GM12878 (cell line): ENCODE measurements around the gene MRPL18. TPM values are rescaled to one million over a fixed set of nuclear protein-coding genes. Genes with fewer than 3 reads are reported as not detected.
A peak's percentile ranks its signal among the peaks of the same experiment; 100 is the strongest.

ENCODE experiments used
- ATAC-seq: fragments of 200-7000 bp; cut with Tn5 transposase; 3 replicates; pipeline ENCODE4 v1.9.1; 2020; ENCODE audit warnings: mild to moderate bottlenecking, moderate library complexity
- BruUV-seq: library from RNA; stranded (reverse); fragments of 400-500 nt; replicated peaks from 2 replicates; lab custom pipeline; 2021; lab: Mats Ljungman, UMichigan
- CTCF ChIA-PET: fragments of 300-600 bp; sonication (Branson Sonifier 250); formaldehyde crosslinking; extraction: SDS; loops from one replicate; lab custom pipeline; 2021; ENCODE audit warnings: inconsistent platforms; lab: Yijun Ruan, JAX
- POLR2A ChIA-PET: fragments of 350-600 bp; formaldehyde crosslinking; extraction: SDS; loops from one replicate; lab custom pipeline; 2021; ENCODE audit warnings: inconsistent platforms; lab: Charles Lee
- RAD21 ChIA-PET: fragments of 300-600 bp; sonication (Branson Sonifier 250); formaldehyde crosslinking; loops from one replicate; lab custom pipeline; 2023; ENCODE audit warnings: antibody characterized with exemption; ENCODE audit not compliant: unreplicated experiment; lab: Charles Lee
- SMC1A ChIA-PET: fragments of 300-600 bp; sonication (Branson Sonifier 250); formaldehyde crosslinking; loops from one replicate; lab custom pipeline; 2023; ENCODE audit not compliant: unreplicated experiment, uncharacterized antibody; lab: Charles Lee
- DNase-seq: peaks from one replicate; pipeline ENCODE4 v3.0.0-alpha.2; 2011; ENCODE audit warnings: low read depth, low spot score
- FAIRE-seq: peaks from 3 replicates; lab custom pipeline; 2011; peaks lifted over from hg19 to GRCh38; lab: Jason Lieb, UNC
- H2AFZ ChIP-seq: 2 replicates; pipeline ENCODE4 v1.6.0; 2011; ENCODE audit warnings: low read depth, low read length, control low read depth; ENCODE audit not compliant: control insufficient read depth
- H3K27ac ChIP-seq: 2 replicates; pipeline ENCODE4 v1.5.1; 2011; ENCODE audit warnings: control low read depth; ENCODE audit not compliant: control insufficient read depth, insufficient read depth
- H3K27me3 ChIP-seq, 2 experiments: replicated peaks in 1 of 2; 2 replicates each; pipeline versions ENCODE4 v1.6.0 to v1.6.1; 2011; ENCODE audit warnings: low read length in 1 of 2; ENCODE audit not compliant: control insufficient read depth in 2 of 2, insufficient read depth in 2 of 2
- H3K36me3 ChIP-seq, 2 experiments: 2 replicates each; pipeline ENCODE4 v1.5.1; 2011; ENCODE audit warnings: low read length in 1 of 2; ENCODE audit not compliant: control insufficient read depth in 2 of 2, insufficient read depth in 2 of 2
- H3K4me1 ChIP-seq: 2 replicates; pipeline ENCODE4 v1.6.1; 2011; ENCODE audit warnings: mild to moderate bottlenecking, low read length, moderate library complexity, mixed read lengths; ENCODE audit not compliant: control insufficient read depth, insufficient read depth
- H3K4me2 ChIP-seq: 2 replicates; pipeline ENCODE4 v1.6.0; 2011; ENCODE audit warnings: control low read depth; ENCODE audit not compliant: control insufficient read depth, insufficient read depth
- H3K4me3 ChIP-seq: fragments of 200-600 bp; sonication (generic); 2 replicates; pipeline ENCODE4 v1.5.1; 2016
- H3K79me2 ChIP-seq: 2 replicates; pipeline ENCODE4 v1.6.0; 2011; ENCODE audit warnings: low read length; ENCODE audit not compliant: control insufficient read depth, insufficient read depth
- H3K9ac ChIP-seq: 2 replicates; pipeline ENCODE4 v1.8.0; 2011; ENCODE audit warnings: low read length, control low read depth, mixed read lengths; ENCODE audit not compliant: control insufficient read depth, insufficient read depth
- H3K9me3 ChIP-seq: replicated peaks from 3 replicates; pipeline ENCODE4 v1.5.1; 2011; ENCODE audit warnings: mild to moderate bottlenecking, low read length; ENCODE audit not compliant: control insufficient read depth, insufficient read depth
- H4K20me1 ChIP-seq: 2 replicates; pipeline ENCODE4 v1.6.0; 2011; ENCODE audit not compliant: control insufficient read depth, insufficient read depth
- ASH2L ChIP-seq: fragments of 300-600, 200-600 bp; sonication (generic); IDR thresholded peaks from 2 replicates; pipeline ENCODE4 v1.6.1; 2017; ENCODE audit warnings: low read depth, mild to moderate bottlenecking, borderline replicate concordance
- EED ChIP-seq: sonication (generic); IDR thresholded peaks from 2 replicates; pipeline ENCODE4 v1.6.1; 2016; ENCODE audit warnings: antibody characterized with exemption, low read depth
- FOS ChIP-seq: IDR thresholded peaks from 3 replicates; pipeline ENCODE4 v1.6.1; 2011; ENCODE audit warnings: borderline replicate concordance; ENCODE audit not compliant: insufficient read length; ENCODE audit errors: extremely low read depth
- JUND ChIP-seq: IDR thresholded peaks from 2 replicates; pipeline ENCODE4 v1.6.1; 2012; ENCODE audit warnings: low read depth, mild to moderate bottlenecking, low read length, improper control_type of control experiment, moderate library complexity
- LARP7 ChIP-seq: fragments of 450-650 bp; IDR thresholded peaks from 2 replicates; pipeline ENCODE4 v1.6.1; 2017; ENCODE audit warnings: mild to moderate bottlenecking
- MTA3 ChIP-seq: IDR thresholded peaks from 2 replicates; pipeline ENCODE4 v1.6.1; 2012; ENCODE audit warnings: low read length, inconsistent platforms, borderline replicate concordance
- MYB ChIP-seq: fragments of 150-350 bp; IDR thresholded peaks from 2 replicates; pipeline ENCODE4 v1.6.1; 2014; ENCODE audit warnings: mild to moderate bottlenecking, low read depth, low read length, borderline replicate concordance
- NFYB ChIP-seq: IDR thresholded peaks from 2 replicates; pipeline ENCODE4 v1.6.1; 2011; ENCODE audit warnings: low read depth, mild to moderate bottlenecking, low read length, improper control_type of control experiment, moderate library complexity; ENCODE audit not compliant: insufficient read depth
- TCF7 ChIP-seq: IDR thresholded peaks from 2 replicates; pipeline ENCODE4 v1.6.1; 2014; ENCODE audit warnings: antibody characterized with exemption, borderline replicate concordance
- ZNF217 ChIP-seq: fragments of 450-650 bp; IDR thresholded peaks from 2 replicates; pipeline ENCODE4 v1.6.1; 2017; ENCODE audit warnings: antibody characterized with exemption, mild to moderate bottlenecking
- WGBS: methylation state at CpG from one replicate; pipeline ENCODE4 v1.1.6; 2016; ENCODE audit warnings: low lambda C conversion rate; ENCODE audit not compliant: insufficient replicate concordance, insufficient coverage; ENCODE audit errors: missing lambda C conversion rate; 5-methylcytosine and 5-hydroxymethylcytosine counted together
- in situ Hi-C: fragments of 300-500 bp; cut with MboI; formaldehyde crosslinking; loops from 9 replicates; pipeline ENCODE4 v1.14.3; 2018; ENCODE audit warnings: mixed read lengths
- intact Hi-C: fragments of 100-400 bp; cut with micrococcal nuclease; formaldehyde crosslinking; loops from one replicate; pipeline ENCODE4 v1.14.2; 2022; ENCODE audit not compliant: unreplicated experiment
- polyA plus RNA-seq, 11 experiments: library from polyadenylated mRNA; depleted of rRNA in 4 of 11; unstranded in 6 of 11; stranded (reverse) in 5 of 11; fragments of >200 nt; fragmentation: Nextera tagmentation in 4 of 11; fragmentation: Illumina TruSeq in 1 of 11; extraction: Ambion mirVana in 4 of 11; extraction: Trizol in 1 of 11; gene quantifications; 1 replicate in 1 of 11; 2 replicates in 10 of 11; pipeline versions ENCODE4 v1.2.1 to v1.2.3, GENCODE V29; 2011 to 2016; ENCODE audit warnings: inconsistent platforms in 2 of 11, missing spikeins in 2 of 11, low read depth in 1 of 11
- total RNA-seq, 4 experiments: library from RNA; depleted of rRNA in 3 of 4; stranded (reverse); fragments of >200 nt in 3 of 4; fragmentation: Illumina TruSeq in 1 of 4; extraction: Trizol in 1 of 4; gene quantifications; 2 replicates each; pipeline versions ENCODE4 v1.2.1 to v1.2.3, GENCODE V29; 2013 to 2021
- TF ChIP-seq, protein P1 (sequence below): fragments of 450-650 bp; IDR thresholded peaks from 2 replicates; pipeline ENCODE4 v1.6.1; 2016; ENCODE audit warnings: mild to moderate bottlenecking, moderate library complexity, borderline replicate concordance
- TF ChIP-seq, protein P2 (sequence below): IDR thresholded peaks from 2 replicates; pipeline ENCODE4 v1.6.1; 2011; ENCODE audit warnings: low read depth, low read length, improper control_type of control experiment, borderline replicate concordance
- TF ChIP-seq, protein P3 (sequence below): fragments of 450-650 bp; IDR thresholded peaks from 2 replicates; pipeline ENCODE4 v1.6.1; 2016; ENCODE audit warnings: mild to moderate bottlenecking

The MRPL18 gene
- total and polyA plus RNA-seq, 10 of the 15 experiments (the other 5 are each of a cell fraction or from before 2014, with no cell fraction given) = 68.5 to 203 (median 116) TPM

DNA sequence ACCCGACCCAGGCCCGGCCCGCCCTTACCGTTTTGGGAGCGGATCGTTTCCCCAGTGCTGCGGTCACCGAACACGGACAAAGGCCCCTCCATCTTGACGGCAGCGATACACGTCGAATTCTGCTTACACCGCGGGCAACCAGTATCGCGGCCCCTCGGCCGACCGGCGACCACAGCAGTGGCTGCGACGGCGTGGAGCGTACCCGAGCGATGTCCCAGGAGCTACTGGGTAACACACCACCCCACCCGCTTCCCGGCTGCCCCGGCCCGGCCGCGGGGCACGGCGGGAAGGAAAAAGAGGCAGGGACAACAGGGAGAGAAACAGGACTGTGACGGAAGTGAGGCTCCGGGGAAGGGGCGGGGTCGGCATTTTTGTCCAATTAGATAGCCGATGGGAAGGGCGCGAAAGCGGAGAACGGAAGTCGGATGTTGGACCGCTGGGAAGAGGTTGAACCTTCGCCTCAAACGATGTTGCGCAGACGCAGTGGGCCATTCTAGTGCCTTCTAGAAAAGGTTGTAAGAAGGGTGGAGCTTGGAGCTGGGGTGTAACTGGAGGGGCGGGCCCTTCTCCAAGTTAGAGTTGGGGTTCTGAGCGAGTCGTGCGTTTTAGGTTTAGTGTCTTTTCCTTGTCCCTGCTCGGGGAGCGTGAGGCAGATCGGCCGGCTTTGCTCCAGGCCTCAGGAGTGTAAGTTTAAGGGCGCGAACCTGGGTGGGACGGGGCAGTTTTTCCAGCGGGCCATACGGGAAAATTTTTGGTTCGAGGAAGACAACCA lies 704 bp upstream of the MRPL18 start, which contains the start of gene TCP1:
TSS of gene TCP1 (minus strand) at position 226 of the 772 bp plus-strand sequence. CDS start at position 92, 134 bp downstream.
- intact Hi-C loops = loop anchor here (1.0 to 5.0 kb wide), 5 partner anchors 27 to 183 kb away; partner anchors contain the start of genes ACAT2, SOD2 and WTAP
- Histone ChIP-seq H3K36me3 (peaks cover 0 to 9% of the 10 kb centered on the region in 2 experiments; a peak in 2 of 4 replicates), H3K9ac (peak within 1 kb of the TSS; percentile 92), H3K9me3 (no peaks in the 10 kb centered on the region), H3K4me3 (peak within 1 kb of the TSS; percentile 90), H3K79me2 (peaks cover 87% of the 10 kb centered on the region), H2AFZ (peak within 1 kb of the TSS; percentile 89), H4K20me1 (no peaks in the 10 kb centered on the region), H3K4me2 (peak within 1 kb of the TSS; percentile 67), H3K27ac (peak within 1 kb of the TSS; percentile 87), H3K4me1 (no peaks in the 10 kb centered on the region; the same call in 1 of the 2 replicates), H3K27me3 (no peaks in the 10 kb centered on the region)
- peak; percentile 86 for ATAC-seq
- ChIA-PET RAD21 (interaction anchor here (0.7 to 5.5 kb wide), 14 partner anchors 12 to 193 kb away, joined by 3 to 52 read pairs (median 4); partner anchors contain the start of genes ACAT2 and WTAP), CTCF (interaction anchor here (0.8 to 4.7 kb wide), 9 partner anchors 17 to 193 kb away, joined by 3 to 46 read pairs (median 5); partner anchors contain the start of genes SOD2 and WTAP), POLR2A (interaction anchor here (0.6 to 5.3 kb wide), 19 partner anchors 12 to 194 kb away, joined by 3 to 85 read pairs (median 4); partner anchors contain the start of genes ACAT2 and WTAP), SMC1A (interaction anchor here (0.9 to 8.4 kb wide), 13 partner anchors 9 to 189 kb away, joined by 3 to 108 read pairs (median 9); partner anchors contain the start of genes ACAT2 and WTAP)
- DNase-seq = peak; percentile 99
- BruUV-seq = no TSS peak
- WGBS = under 1% methylated on average over 60 of the region's 64 CpGs
- in situ Hi-C loops = no loop called here
- peak; percentile 90 for FAIRE-seq
- TF ChIP-seq TCF7 (no peak), NFYB (peak; percentile 60; the same call in 1 of the 2 replicates), MYB (no peak), ZNF217 (no peak; the same call in 1 of the 2 replicates), EED (peak; percentile 59), JUND (no peak), FOS (no peak), MTA3 (no peak), LARP7 (peak; percentile 13; the same call in 1 of the 2 replicates), ASH2L (no peak)
- TF ChIP-seq, protein P1, sequence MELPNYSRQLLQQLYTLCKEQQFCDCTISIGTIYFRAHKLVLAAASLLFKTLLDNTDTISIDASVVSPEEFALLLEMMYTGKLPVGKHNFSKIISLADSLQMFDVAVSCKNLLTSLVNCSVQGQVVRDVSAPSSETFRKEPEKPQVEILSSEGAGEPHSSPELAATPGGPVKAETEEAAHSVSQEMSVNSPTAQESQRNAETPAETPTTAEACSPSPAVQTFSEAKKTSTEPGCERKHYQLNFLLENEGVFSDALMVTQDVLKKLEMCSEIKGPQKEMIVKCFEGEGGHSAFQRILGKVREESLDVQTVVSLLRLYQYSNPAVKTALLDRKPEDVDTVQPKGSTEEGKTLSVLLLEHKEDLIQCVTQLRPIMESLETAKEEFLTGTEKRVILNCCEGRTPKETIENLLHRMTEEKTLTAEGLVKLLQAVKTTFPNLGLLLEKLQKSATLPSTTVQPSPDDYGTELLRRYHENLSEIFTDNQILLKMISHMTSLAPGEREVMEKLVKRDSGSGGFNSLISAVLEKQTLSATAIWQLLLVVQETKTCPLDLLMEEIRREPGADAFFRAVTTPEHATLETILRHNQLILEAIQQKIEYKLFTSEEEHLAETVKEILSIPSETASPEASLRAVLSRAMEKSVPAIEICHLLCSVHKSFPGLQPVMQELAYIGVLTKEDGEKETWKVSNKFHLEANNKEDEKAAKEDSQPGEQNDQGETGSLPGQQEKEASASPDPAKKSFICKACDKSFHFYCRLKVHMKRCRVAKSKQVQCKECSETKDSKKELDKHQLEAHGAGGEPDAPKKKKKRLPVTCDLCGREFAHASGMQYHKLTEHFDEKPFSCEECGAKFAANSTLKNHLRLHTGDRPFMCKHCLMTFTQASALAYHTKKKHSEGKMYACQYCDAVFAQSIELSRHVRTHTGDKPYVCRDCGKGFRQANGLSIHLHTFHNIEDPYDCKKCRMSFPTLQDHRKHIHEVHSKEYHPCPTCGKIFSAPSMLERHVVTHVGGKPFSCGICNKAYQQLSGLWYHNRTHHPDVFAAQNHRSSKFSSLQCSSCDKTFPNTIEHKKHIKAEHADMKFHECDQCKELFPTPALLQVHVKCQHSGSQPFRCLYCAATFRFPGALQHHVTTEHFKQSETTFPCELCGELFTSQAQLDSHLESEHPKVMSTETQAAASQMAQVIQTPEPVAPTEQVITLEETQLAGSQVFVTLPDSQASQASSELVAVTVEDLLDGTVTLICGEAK = peak; percentile 94
- TF ChIP-seq, protein P2, sequence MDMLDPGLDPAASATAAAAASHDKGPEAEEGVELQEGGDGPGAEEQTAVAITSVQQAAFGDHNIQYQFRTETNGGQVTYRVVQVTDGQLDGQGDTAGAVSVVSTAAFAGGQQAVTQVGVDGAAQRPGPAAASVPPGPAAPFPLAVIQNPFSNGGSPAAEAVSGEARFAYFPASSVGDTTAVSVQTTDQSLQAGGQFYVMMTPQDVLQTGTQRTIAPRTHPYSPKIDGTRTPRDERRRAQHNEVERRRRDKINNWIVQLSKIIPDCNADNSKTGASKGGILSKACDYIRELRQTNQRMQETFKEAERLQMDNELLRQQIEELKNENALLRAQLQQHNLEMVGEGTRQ = no peak
- TF ChIP-seq, protein P3, sequence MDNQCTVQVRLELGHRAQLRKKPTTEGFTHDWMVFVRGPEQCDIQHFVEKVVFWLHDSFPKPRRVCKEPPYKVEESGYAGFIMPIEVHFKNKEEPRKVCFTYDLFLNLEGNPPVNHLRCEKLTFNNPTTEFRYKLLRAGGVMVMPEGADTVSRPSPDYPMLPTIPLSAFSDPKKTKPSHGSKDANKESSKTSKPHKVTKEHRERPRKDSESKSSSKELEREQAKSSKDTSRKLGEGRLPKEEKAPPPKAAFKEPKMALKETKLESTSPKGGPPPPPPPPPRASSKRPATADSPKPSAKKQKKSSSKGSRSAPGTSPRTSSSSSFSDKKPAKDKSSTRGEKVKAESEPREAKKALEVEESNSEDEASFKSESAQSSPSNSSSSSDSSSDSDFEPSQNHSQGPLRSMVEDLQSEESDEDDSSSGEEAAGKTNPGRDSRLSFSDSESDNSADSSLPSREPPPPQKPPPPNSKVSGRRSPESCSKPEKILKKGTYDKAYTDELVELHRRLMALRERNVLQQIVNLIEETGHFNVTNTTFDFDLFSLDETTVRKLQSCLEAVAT = peak; percentile 43; the same call in 1 of the 2 replicates
